ENCODE results near the gene PNO1. TPM values are rescaled to one million over a fixed set of nuclear protein-coding genes. Genes with fewer than 3 reads are reported as not detected.

PNO1 gene
- polyA plus RNA-seq, 3 donors, result 14.3 to 17.0 (median 16.9) TPM

DNA sequence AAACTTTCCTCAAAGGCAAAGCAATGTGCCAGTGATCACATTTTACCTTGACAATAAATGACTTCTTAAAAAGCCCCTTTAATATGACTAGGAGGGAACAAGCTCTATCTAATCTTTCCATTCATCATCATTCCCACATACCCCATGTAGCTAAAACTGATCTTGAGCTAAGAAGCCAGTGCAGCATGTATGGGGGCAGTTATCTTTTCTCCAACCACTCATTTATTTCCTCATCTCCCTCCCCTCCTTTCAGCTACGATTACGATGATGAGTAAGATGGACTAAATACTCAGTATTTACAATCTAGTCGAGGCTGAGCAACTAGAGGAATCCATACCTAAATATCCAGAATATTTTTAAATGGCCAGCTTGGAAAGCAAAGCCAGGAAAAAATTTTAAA, 35.5 kb downstream of the PNO1 start:
- DNase-seq (ENCODE audit: low read depth in 3 of 3, low spot score in 2 of 3), result no peak

DNA sequence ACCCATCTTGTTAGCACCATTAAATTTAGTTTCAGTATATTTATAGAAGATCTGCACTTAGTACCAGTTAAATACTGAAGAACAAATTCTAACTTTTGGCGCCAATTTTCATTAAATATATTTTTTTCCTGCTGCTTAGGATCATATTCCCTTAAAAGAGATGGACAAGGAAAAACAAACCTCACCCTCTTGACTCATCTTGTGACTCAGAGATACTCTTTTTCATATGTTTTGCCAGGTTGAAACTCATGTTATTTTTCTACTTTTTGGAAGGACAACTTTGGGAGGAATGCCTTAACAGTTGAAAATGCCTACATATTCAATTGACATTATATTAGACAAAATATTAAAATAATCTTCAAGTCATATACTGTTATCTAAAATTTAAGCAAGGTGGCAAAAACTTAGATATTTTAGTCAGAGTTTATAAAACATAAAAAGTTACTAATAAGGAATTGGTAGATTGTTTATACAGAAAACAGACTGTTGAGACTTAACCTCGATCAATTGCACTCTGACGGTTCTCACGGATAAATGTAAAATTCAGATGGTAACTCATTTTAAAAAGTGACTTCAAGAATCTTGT, 36.2 kb downstream of the PNO1 start:
- no peak for DNase-seq (ENCODE audit: low read depth in 3 of 3, low spot score in 2 of 3)

DNA sequence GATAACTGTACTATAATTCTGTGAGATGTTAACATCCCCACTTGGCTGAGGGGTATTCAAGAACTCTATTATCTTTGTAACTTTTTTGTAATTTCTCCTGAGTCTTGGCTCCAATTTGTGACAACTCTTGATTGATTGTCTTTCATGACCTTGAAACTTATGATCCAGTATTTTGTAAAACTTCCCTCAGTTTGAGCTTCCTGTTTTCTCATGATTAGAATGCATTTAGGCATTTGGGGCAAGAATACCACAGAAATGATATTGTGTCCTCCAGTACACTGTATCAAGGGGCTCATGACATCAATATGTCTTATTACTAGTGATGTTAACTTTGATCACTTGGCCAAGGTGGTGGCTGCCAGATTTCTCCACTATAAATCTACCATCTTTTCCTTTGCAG, 37.4 kb downstream of the PNO1 start:
- DNase-seq (ENCODE audit: low read depth in 3 of 3, low spot score in 2 of 3), result no peak

DNA sequence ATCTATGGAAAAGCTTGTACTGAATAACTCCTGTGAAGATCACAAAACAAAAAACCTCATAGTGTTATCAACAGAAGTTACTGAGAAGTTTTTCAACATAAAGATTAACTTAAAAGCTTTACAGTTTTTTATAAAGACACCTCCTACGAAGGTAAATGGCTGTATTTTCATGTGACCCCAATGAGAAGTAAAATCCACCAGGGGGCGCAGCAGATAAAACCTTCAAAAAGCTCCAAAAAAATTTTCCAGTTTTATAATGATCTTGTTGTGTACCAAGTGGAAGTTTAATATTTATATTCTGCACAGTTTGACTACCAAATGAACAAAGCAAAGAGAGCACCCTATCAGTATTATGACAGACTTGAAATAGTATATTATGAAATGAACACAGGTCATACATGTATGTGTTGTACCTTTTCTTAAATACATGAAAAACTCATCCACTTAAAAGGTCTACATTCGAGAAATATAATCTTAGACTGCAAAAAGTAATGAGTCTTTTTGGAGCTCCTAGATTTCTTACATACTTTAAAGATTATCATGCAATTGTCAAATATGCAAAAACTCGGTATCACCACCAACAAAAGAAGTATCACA, 38.5 kb downstream of the PNO1 start:
- DNase-seq (ENCODE audit: low read depth in 3 of 3, low spot score in 2 of 3), result peak in 2 of 3 donors; percentile 12 to 31

DNA sequence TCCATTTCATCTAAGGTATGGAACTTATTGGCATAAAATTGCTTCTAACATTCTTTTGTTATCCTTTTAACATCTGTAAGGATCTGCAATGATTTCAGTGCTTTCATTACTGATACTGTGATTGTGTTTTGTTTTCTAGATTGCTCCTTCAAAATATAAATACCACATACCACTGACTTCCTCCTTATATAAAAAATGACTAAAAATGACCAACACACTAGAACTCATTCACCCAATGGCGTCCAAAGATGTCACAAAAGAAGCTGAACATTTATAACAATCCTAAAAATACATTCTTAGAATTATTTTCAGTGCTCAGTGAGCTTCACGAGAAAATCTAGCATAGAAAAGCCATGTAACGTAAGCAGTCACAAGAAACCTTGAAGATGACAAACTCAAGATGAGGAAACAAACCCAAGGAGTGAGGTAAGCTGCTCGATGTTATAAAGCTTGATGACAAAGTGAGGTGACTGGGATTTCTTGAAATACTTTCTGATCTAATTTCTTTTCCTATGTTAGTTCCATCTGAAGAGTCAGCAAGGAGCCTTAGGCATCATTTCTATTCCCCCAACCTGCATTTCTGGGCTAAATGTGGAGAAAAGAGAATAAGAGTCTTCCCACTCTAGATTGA, 42.6 kb downstream of the PNO1 start:
- no peak for DNase-seq (ENCODE audit: low read depth in 3 of 3, low spot score in 2 of 3)

DNA sequence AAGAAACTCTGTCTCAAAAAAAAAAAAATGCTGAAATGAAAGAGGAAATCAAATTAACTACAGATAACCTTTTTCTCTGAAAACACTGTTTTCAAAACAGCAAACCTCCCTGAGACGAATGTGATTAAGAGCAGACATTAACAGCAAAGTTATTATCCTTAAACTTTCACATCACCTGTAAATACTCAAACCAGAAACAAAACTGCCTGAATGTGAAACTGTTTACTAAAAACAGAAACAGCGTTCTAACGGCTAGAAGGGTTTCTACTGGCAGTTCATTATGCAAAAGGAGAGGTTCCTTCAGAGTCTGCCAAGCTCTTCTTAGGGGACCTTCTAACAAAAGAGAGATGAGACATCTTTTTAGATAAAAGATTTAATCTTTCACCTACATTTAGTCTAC, 45.9 kb downstream of the PNO1 start:
- no peak for DNase-seq (ENCODE audit: low read depth in 3 of 3, low spot score in 2 of 3)

DNA sequence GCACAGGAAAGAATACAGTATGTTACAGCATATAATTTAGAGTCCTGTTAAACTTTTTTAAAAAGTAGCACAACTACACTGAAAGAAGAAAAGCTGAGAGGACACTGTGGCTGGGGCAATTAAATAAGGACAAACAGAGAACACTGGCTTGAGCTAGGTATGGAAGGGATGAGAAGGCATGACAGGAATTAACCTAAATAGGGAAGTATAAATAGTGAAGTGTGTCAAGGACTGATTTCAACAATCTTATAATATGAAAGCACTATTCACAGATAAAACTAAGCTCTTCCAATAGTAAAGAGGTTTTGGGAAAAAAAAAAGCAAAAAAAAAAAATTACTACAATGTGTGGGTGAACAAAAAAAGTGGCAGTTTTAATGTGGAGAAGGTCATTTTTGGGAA, 49.1 kb downstream of the PNO1 start:
- DNase-seq (ENCODE audit: low read depth in 3 of 3, low spot score in 2 of 3), result no peak

DNA sequence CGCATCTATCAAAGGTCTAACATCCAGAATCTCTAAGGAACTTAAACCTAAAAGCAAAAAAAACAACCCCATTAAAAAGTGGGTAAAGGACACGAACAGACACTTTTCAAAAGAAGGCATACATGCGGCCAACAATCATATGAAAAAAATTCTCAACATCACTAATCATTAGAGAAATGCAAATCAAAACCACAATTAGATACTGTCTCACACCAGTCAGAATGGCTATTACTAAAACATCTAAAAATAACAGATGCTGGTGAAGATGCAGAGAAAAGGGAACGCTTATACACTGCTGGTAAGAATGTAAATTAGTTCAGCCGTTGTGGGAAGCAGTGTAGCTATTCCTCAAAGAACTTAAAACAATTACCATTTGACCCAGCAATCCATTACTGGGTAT, 56.7 kb downstream of the PNO1 start:
- DNase-seq (ENCODE audit: low read depth in 3 of 3, low spot score in 2 of 3), result no peak

DNA sequence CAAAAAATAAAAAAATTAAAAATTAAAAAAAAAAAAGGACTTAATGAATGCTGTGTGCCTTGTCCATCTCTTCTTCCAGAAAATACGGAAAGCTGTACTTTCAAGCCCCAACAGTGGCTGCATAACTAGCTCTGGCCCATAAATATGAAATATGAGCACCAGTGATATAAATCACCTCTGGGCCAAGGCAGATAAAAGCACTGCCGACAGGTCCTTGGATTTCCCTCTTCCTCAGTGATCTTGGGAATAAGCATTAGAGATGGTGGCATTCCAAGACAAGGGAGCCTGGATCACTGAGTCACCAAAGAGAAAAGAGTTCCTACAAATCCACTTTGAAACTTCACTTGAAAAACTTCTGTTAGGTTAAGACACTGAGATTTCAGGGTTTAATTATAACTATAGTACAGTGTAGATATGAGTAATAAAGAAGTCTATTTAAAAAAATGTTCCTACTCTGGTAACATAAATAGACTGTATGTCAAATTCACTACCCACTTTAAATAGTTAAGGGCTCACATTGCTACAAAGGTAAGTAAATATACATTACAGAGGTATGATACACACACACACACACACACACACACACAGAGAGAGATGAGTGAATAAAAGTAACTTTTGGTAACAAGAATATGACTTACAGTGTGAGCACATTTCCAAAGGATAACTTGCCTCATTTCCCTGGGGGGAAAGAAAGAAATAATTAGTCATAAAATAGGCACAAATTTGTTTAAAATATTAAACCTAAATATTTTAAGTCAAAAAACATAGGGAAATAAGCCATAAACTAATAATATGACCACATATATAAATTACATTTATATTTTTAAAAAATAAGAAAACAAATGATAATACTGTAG, 59.0 kb downstream of the PNO1 start:
- no peak for DNase-seq (ENCODE audit: low read depth in 3 of 3, low spot score in 2 of 3)

DNA sequence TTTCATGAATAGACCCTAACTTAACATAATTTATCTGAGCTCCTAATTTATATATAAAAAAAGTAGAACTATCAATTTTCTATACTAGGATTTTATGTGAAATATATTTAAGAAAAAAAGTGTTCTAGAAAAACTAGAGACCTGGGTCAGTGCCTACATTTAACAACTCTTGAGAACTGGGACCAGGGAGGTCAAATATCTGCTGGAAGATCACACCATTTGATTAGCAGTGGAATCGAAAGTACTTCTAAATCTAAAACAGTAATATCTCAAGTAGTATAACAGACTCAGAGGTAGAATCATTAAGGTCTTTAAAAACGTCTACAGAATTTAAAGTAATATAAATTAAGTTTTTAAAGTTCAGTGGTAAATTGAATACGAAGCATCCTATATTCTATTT, 60.0 kb downstream of the PNO1 start:
- no peak for DNase-seq (ENCODE audit: low read depth in 3 of 3, low spot score in 2 of 3)

DNA sequence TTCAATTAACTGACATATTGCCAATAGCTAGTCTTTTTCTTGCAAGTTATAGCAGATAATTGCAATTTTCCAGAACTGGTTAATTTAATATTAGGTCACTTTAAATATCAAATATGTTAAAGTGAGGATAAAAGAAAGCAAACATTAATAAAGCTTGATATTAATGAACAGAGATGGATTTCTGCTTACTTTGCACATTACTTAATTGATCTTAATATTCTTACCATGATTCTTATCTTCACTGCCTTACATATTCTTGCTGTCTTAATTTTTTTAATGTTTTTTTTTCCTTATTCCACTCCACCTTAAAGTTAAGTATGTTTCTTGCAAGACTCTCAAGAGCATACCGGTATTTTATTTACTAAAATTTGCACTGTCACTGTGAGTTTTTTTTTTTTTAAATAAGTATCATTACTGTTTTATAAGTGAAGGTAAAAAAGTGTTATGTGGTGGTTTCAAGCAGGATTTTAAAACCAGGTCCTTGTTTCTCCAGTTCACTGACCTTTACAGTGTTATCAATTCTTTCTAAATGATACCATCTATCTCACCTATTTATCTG, 60.7 kb downstream of the PNO1 start:
- no peak for DNase-seq (ENCODE audit: low read depth in 3 of 3, low spot score in 2 of 3)

DNA sequence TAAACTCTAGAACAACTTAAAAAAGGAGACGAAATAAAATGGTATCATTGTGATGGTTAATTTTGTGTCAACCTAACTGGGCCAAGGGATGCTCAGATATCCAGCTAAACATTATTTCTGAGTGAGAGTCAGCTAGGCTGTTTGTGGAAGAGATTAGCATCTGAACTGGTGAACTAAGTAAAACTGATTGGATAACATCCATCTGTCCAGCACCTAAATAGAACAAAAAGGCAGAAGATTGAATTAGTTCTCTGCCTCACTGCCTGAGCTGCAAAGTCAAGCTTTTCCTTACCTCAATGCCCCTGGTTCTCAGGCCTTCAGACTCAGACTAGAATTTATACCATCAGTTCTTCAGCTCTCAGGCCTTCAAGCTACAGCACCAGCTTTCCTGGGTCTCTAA, 64.6 kb downstream of the PNO1 start:
- DNase-seq (ENCODE audit: low read depth in 3 of 3, low spot score in 2 of 3), result no peak

DNA sequence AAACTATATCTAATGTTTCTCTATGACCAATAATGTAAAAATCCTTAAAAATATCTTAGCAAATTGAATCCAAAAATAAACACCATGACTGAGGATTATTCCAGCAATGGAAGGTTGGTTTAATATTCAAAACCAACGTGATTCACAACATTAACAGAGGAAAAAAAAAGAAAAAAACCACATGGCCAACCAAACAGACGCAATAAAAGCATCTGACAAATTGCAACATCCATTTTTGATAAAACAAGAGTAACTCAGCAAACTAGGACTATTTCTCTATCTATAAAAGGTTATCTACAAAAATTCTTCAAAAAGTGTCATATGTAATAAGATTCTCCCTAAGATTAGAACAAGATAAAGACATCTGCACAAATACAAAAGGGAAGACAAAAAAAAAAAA, 65.7 kb downstream of the PNO1 start:
- DNase-seq (ENCODE audit: low read depth in 3 of 3, low spot score in 2 of 3), result no peak

DNA sequence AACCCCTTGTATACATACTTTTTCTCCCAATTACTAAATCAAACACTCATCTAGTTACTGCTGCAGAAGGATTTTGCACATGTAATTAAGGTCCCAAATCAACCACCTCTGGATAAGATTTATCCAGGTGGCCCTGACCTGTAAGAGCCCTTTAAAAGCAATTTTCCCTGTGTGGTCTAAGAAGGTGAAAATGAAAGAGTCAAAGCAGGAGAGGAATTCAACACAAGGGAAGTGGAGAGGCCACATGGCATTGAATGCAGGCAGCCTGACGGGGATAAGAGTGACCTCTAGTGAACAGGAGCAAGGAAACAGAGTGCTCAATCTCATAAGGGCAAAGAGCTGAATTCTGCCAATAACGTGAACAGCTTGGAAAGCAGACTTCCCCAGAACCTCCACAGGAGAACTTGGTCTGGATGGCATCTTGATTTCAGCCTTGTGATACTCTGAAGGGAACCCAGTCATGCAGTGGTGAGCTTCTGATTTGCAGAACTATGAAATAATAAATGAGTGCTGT, 67.5 kb downstream of the PNO1 start:
- no peak for DNase-seq (ENCODE audit: low read depth in 3 of 3, low spot score in 2 of 3)

Other genes with a start within 250 kb of the PNO1 start
- 10 to 100 TPM; 41.1 to 46.5 (median 46.5) TPM for gene C1D, start 94.9 kb upstream of the PNO1 start, polyA plus RNA-seq (ENCODE audit: insufficient read length in 3 of 3)
- gene PPP3R1, start 94.6 kb downstream of the PNO1 start, polyA plus RNA-seq (ENCODE audit: insufficient read length in 3 of 3), result 10 to 100 TPM; 59.7 to 64.7 (median 62.8) TPM
- gene CNRIP1, start 162.1 kb downstream of the PNO1 start, polyA plus RNA-seq (ENCODE audit: insufficient read length in 3 of 3), result 10 to 100 TPM; 23.8 to 26.0 (median 24.2) TPM
- gene PLEK, start 207.4 kb downstream of the PNO1 start, polyA plus RNA-seq (ENCODE audit: insufficient read length in 3 of 3), result 1 to 10 TPM; 6.9 to 10.0 (median 7.4) TPM